Spleen (tissue), 11 donors: Measurements from ENCODE around the gene SORBS1. TPM values are rescaled to one million over a fixed set of nuclear protein-coding genes. Genes with fewer than 3 reads are reported as not detected.

Experiments used
- DNase-seq: peaks from one replicate; pipeline ENCODE4 v3.0.0-alpha.2; 2020
- H3K27ac ChIP-seq, 8 donors: fragments of 200-600 bp; sonication (generic) in 7 of 8; 1 replicate in 4 of 8; 2 replicates in 4 of 8; pipeline versions ENCODE4 v1.5.0 to v1.8.0; 2016 to 2021; ENCODE audit warnings: inconsistent platforms in 4 of 8, mild to moderate bottlenecking in 4 of 8, moderate library complexity in 1 of 8
- H3K27me3 ChIP-seq, 7 donors: fragments of 200-600 bp; sonication (generic) in 6 of 7; replicated peaks in 1 of 7; 1 replicate in 4 of 7; 2 replicates in 3 of 7; pipeline versions ENCODE4 v1.5.0 to v1.8.0; 2016 to 2021; ENCODE audit warnings: inconsistent platforms in 3 of 7, mild to moderate bottlenecking in 1 of 7
- H3K36me3 ChIP-seq, 6 donors: fragments of 200-600 bp; sonication (generic) in 5 of 6; 1 replicate in 4 of 6; 2 replicates in 2 of 6; pipeline versions ENCODE4 v1.5.0 to v1.8.0; 2016 to 2021; ENCODE audit warnings: inconsistent platforms in 2 of 6
- H3K4me1 ChIP-seq, 6 donors: fragments of 200-600 bp; sonication (generic) in 5 of 6; 1 replicate in 3 of 6; 2 replicates in 3 of 6; pipeline versions ENCODE4 v1.5.0 to v1.8.0; 2016 to 2021; ENCODE audit warnings: inconsistent platforms in 3 of 6
- H3K4me3 ChIP-seq, 8 donors: fragments of 200-600 bp; sonication (generic) in 7 of 8; 1 replicate in 4 of 8; 2 replicates in 4 of 8; pipeline versions ENCODE4 v1.5.0 to v1.8.0; 2016 to 2021; ENCODE audit warnings: inconsistent platforms in 4 of 8, mild to moderate bottlenecking in 4 of 8, moderate library complexity in 2 of 8
- H3K9me3 ChIP-seq, 8 donors: fragments of 200-600 bp; sonication (generic) in 7 of 8; 1 replicate in 4 of 8; 2 replicates in 4 of 8; pipeline versions ENCODE4 v1.5.0 to v1.8.0; 2016 to 2021; ENCODE audit warnings: inconsistent platforms in 4 of 8
- CTCF ChIP-seq, 11 experiments: fragments of 200-600 bp in 7 of 11; fragments of 450-650 bp in 4 of 11; sonication (generic) in 4 of 11; IDR thresholded peaks in 8 of 11; conservative IDR thresholded peaks in 3 of 11; 1 replicate in 7 of 11; 2 replicates in 4 of 11; pipeline versions ENCODE4 v1.4.0 to v1.8.0; 2016 to 2021; ENCODE audit warnings: antibody characterized with exemption in 11 of 11, inconsistent platforms in 4 of 11, mild to moderate bottlenecking in 1 of 11
- POLR2A ChIP-seq, 3 donors: fragments of 450-650 bp; IDR thresholded peaks; one replicate each; pipeline ENCODE4 v1.5.1; 2017; ENCODE audit warnings: antibody characterized with exemption in 3 of 3, mild to moderate bottlenecking in 1 of 3
- POLR2AphosphoS5 ChIP-seq, 3 donors: sonication (generic); formaldehyde crosslinking; IDR thresholded peaks; one replicate each; pipeline ENCODE4 v1.5.1; 2017; ENCODE audit warnings: antibody characterized with exemption in 3 of 3
- WGBS, 5 donors: extraction: QIAGEN DNeasy Blood & Tissue Kit in 3 of 5; methylation state at CpG; one replicate each; pipeline versions ENCODE4 v1.1.5 to v1.1.7; 2013 to 2018; 5-methylcytosine and 5-hydroxymethylcytosine counted together
- intact Hi-C: fragments of 100-400 bp; cut with DNase I; formaldehyde crosslinking; loops from one replicate; pipeline ENCODE4 v1.15.0; 2023; ENCODE audit warnings: low total_unique reads
- polyA plus RNA-seq, 3 donors: library from polyadenylated mRNA; stranded (reverse); fragments of 200-250 nt; gene quantifications; one replicate each; pipeline ENCODE4 v1.2.1, GENCODE V29; 2013
- total RNA-seq, 7 donors: library from RNA; depleted of rRNA in 3 of 7; stranded (reverse); fragments of >200 nt in 3 of 7; fragmentation: NEBNext Ultra II Directional in 4 of 7; extraction: Animal tissue kit (Norgen Biotek cat#: 25700) in 4 of 7; gene quantifications; one replicate each; pipeline versions ENCODE4 v1.1.0 to v1.2.1, GENCODE V29; 2016 to 2021
- donor health status: healthy with polysubstance abuse.
- donor health status: DM: no; HTN: no; CAD: no; lungs with moderate emphysema.
- donor health status: DM: no; HTN: no; CAD: no.
- donor health status: Bipolar disorder and iron deficiency.
- donor health status: healthy.
- donor health status: DM: no; HTN: no; CAD: no.
- donor health status: DM: yes; HTN: yes; CAD: no.

Gene SORBS1
- total and polyA plus RNA-seq, 10 donors, result 2.8 to 30.8 (median 18.1) TPM

GRCh38 chr10:95407546-95407945 is 153.6 kb downstream of the SORBS1 start:
- Histone ChIP-seq H3K4me3 (no peak overlapping the region), H3K27me3 (peaks cover 0 to 8% (median 0%) of the 10 kb centered on the region in 7 donors), H3K9me3 (no peaks in the 10 kb centered on the region), H3K27ac (no peak overlapping the region), H3K4me1 (peaks cover 0 to 11% (median 0%) of the 10 kb centered on the region in 6 donors), H3K36me3 (no peaks in the 10 kb centered on the region)
- no peak for DNase-seq
- intact Hi-C loops, result no loop called here
- WGBS, 5 donors, result 83 to 96% (median 92%) methylated on average over 7 of the region's 7 CpGs
- TF ChIP-seq POLR2A (IDR thresholded peaks at IDR 0.05) (no peak), CTCF (IDR thresholded peaks at IDR 0.05 in 8 of 11, conservative IDR thresholded peaks at IDR 0.05 in 3 of 11) (no peak), POLR2AphosphoS5 (IDR thresholded peaks at IDR 0.05) (no peak)

GRCh38 chr10:95406651-95407280 is 154.4 kb downstream of the SORBS1 start:
- Histone ChIP-seq H3K4me1 (peaks cover 0 to 11% (median 0%) of the 10 kb centered on the region in 6 donors), H3K4me3 (no peak overlapping the region), H3K27ac (no peak overlapping the region), H3K27me3 (peaks cover 0 to 8% (median 0%) of the 10 kb centered on the region in 7 donors), H3K9me3 (no peaks in the 10 kb centered on the region), H3K36me3 (no peaks in the 10 kb centered on the region)
- 48 to 65% (median 55%) methylated on average over 11 of the region's 11 CpGs for WGBS, 5 donors
- intact Hi-C loops, result no loop called here
- TF ChIP-seq POLR2A (IDR thresholded peaks at IDR 0.05) (no peak), POLR2AphosphoS5 (IDR thresholded peaks at IDR 0.05) (no peak), CTCF (IDR thresholded peaks at IDR 0.05 in 8 of 11, conservative IDR thresholded peaks at IDR 0.05 in 3 of 11) (no peak)
- no peak for DNase-seq

GRCh38 chr10:95405655-95406054 is 155.5 kb downstream of the SORBS1 start:
- Histone ChIP-seq H3K4me3 (no peak overlapping the region), H3K36me3 (no peaks in the 10 kb centered on the region), H3K27me3 (peaks cover 0 to 8% (median 0%) of the 10 kb centered on the region in 7 donors), H3K9me3 (no peaks in the 10 kb centered on the region), H3K4me1 (peaks cover 0 to 11% (median 0%) of the 10 kb centered on the region in 6 donors), H3K27ac (no peak overlapping the region)
- intact Hi-C loops, result no loop called here
- no peak for DNase-seq
- WGBS, 5 donors, result 76 to 100% (median 94%) methylated on average over 2 of the region's 2 CpGs
- TF ChIP-seq POLR2A (IDR thresholded peaks at IDR 0.05), result no peak
- no peak for TF ChIP-seq CTCF (IDR thresholded peaks at IDR 0.05 in 8 of 11, conservative IDR thresholded peaks at IDR 0.05 in 3 of 11)
- TF ChIP-seq POLR2AphosphoS5 (IDR thresholded peaks at IDR 0.05), result no peak

GRCh38 chr10:95404864-95405263 is 156.3 kb downstream of the SORBS1 start:
- H3K27me3 ChIP-seq, result peaks cover 0 to 8% (median 0%) of the 10 kb centered on the region in 7 donors
- TF ChIP-seq POLR2A (IDR thresholded peaks at IDR 0.05), result no peak
- TF ChIP-seq POLR2AphosphoS5 (IDR thresholded peaks at IDR 0.05), result no peak
- no peak for TF ChIP-seq CTCF (IDR thresholded peaks at IDR 0.05 in 8 of 11, conservative IDR thresholded peaks at IDR 0.05 in 3 of 11)
- no peak for DNase-seq
- intact Hi-C loops, result no loop called here
- H3K4me1 ChIP-seq, result peaks cover 0 to 11% (median 0%) of the 10 kb centered on the region in 6 donors
- no peaks in the 10 kb centered on the region for H3K9me3 ChIP-seq
- no peaks in the 10 kb centered on the region for H3K36me3 ChIP-seq
- H3K4me3 ChIP-seq, result no peak overlapping the region
- 95 to 100% (median 97%) methylated on average over 1 of the region's 1 CpG for WGBS, 5 donors
- no peak overlapping the region for H3K27ac ChIP-seq
